HG02678 (cell line): ENCODE measurements around the gene TBKBP1.
A peak's percentile ranks its signal among the peaks of the same experiment; 100 is the strongest.

Source experiments
- ATAC-seq: cut with Tn5 transposase; IDR thresholded peaks from one replicate; pipeline ENCODE4 v1.9.1; 2021; ENCODE audit warnings: mild to moderate bottlenecking, moderate library complexity; ENCODE audit not compliant: unreplicated experiment

TBKBP1 gene

DNA sequence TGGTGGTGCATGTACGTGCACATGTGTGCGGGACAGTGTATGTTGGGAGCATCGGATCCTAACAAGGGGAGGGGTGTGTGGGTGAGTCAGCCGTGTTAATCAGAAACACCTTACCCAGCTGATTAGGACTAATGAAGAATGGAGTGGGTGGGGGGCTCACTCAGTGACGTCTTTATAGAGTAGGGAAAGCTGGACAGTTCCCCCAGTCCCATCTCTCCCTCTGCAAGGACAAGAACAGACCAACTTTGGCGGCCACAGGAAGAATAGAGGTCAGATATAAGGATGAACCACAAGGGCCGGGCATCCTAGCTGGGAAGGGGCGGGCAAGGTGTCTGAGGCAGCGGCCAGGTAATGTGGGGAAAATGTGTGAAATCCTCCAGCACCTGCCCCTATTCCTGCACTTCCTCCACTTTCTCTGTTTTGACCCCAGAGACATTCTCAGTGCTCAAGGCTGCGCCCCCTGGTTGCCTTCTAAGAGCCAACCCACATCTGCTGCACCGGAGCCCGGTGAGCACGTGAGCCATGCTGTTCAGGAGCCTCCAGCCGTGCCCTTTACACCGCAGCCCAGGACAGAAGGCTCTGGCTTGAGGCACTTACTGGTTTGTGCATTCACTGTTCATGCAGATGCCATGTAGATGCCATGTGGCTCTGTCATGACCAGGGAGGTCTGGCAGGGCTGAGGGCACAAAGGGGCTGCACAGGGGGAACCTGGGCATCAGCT, 20.2 kb downstream of the TBKBP1 start:
- no peak for ATAC-seq

DNA sequence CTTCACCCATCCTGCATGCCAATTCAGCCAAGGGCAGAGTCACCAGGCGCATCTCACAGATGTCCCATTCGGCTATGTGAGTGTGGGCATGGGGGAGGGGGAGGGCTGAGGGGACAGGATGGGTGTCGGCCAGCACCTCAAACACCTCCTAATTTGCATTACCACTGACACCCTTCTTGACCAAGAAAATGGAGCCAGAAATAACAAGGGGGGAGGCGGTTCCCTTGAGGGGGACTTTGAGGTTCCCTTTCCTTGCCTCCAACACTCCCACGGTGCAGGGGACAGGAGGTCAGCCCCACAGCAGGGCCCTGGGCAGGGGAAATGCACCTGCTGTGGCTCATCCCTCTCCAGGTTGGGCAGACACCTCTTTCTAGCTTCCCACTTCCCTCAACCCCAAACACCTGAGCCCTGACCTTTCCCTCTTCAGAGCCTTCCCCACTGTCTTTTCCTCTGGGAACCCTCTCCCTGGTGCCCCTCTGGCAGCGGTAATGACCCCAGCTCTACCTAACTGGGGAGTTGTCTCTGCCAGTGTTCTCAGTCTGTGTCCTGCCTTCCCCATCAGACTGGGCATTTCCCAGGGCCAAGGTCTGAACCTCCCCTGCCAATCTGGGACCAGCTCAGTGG, 20.9 kb downstream of the TBKBP1 start:
- no peak for ATAC-seq

DNA sequence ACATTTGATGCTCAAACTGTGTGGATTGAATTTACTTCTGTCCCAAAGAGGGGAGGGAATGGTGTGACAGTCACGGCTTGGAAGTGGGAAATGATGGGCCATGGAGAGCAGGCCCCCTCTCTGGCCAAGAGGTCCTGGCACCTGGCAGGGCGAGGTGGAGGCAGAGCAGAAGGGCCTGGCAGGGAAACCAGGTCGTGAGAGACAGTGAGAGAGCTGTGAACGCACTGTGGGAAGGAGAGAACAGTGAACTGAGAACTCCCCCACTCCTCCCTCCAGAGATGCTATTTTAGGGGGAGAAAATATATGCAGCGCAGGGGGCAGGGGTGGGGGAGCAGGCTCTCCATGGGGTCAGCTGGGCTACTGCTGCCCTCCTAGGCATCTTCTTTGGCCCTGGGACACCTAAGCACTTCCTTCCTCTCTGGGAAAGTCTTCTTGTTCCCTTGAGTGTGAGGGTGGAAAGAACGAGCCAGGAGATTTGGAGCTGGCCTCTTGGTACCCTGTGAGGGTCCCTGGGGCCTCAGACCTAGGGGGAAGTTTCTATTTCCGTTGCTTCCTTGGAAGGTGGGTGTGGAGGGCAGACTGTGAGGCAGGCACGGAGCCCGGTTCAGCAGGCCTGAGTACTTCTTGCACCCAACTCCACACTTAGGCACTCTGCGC, 21.8 kb downstream of the TBKBP1 start:
- no peak for ATAC-seq

DNA sequence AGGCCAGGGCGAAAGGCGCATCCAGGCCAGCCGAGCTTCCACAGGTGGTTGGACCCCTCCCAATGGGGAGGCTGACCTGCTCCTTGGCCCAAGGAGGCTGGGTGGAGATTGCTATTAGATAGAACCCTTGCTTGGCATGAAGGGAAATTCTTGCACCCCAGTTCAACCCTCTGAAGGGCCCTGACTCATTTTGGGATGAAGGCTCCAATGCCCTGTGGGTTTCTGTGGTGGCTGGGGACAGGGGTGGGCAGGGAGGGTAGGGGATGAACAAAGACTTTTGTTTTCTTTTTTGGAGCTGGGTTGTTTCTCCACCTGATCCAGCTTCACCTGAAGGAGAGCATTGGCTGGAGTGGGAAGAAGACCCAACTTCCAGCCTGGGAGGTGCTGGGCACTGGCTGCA, 22.4 kb downstream of the TBKBP1 start:
- no peak for ATAC-seq

DNA sequence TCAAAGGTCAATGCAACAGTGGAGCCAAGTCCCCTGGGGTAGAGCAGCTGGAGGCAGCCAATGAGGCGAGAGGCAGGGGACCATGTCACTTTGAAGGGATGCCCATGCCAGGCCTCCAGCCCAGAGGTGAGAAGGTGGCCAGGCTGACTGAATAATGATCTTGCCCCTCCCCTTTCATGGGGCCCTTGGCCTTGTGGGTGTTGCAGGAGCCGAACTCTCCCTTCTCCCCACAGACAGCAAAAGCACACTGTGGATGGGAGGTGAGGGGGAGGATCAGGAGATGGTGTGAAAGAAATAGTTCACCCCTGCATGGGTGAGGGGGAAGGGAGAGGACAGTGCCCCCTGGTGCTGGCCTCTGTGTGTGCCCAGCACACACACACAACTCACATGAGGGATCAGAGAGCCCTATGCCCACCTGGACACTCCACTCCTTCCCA, 23.3 kb downstream of the TBKBP1 start:
- no peak for ATAC-seq

DNA sequence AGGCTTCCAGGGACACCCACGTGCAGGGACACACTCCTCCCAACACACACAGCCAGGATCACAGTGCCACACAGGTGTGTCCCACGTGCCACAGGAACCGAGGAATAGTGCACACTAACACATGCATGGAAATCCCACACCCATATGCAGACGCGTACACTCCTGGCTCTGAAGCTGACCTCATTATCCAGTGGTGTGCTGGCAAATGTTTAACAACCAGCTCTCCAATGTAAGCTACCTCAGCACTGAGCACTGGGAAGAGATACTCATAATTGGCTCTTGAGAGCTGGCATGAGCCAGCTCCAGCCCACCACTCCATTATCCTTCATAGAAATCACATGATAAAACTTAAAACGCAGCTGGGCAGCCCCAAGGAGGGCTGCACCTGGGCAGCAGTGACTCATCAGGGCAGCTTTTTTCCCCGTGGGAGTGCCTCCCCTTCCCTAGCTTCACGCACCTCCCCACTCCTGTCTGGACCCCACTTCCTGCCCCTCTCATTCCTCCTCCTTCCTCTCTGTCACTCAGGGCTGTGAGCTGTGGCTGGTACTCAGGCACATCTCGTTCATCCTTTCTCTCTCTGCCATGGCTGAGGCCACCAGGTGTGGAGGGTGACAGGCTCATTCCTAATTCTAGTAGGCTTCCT, 24.1 kb downstream of the TBKBP1 start:
- no peak for ATAC-seq

DNA sequence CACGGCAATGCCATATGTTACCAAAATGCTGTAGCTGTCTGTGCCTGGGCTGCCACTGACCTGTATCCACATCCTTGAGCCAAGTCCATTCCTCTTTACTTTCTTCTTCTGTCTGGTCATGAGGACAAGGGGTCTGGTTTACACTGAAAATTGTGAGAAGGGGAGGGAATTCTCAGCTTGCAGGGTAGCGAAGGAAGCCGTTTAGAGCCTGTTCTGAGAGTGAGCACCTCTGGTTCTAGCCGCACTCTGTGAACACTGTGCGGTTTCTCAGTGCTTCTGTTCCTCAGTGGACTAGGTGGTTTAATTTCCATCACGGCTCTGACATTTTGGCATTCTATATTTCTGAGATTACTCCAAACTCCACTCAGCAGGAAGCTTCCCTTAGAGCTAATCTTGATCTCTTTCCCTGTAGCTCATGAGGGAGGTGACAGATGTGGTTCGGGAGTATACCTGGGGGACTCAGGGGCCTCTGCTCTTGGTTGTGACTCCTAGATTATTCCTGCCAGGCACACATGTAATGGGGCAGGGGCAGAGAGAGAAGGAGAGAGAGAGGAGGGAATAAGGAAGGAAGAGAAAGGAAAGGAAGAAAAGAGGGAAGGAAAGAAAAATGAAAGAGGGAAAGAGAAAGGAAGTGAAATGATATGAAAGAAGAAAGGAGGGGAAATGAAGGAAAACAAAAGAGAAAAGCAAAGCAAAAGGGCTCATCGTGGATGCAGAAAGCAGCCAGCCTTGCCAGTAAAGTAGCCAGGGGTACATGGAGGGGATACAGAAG, 24.9 kb downstream of the TBKBP1 start:
- ATAC-seq, result no peak

DNA sequence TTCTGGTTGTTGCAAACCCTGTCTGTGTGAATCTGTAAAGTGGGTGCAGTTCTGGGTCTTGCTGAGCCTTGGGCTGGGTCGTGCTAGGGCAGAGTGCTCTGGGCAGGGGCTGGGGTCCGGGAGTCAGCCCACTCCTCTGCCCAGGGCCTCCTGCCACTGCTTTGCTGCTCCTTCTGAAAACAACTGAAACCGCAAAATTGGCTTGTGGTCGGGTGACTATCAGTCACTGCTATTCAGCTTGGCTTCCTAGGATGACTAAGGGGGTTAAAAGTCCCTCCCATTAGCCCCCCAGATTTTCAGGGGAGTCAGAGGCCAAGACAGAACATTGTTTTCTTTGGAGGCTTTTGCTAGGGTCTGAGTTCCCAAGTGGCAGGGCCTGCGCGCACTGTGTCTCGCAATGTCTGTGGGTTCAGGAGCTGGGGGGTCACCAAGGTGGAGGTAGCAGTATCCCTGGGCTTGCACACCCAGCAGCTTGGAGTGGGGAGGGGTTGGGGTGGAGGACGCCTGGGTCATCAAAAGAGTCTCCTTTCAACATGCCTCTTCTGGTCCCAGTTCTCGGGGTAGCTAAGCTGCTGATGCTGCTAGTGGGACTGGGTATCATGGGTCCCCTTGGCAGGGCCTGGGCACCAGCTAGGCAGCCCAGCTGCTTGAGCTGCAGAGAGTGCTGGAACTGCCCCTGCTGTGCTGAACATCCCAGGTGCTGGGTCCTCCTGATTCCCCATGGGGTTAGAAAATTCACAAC, 25.6 kb downstream of the TBKBP1 start:
- ATAC-seq, result no peak

DNA sequence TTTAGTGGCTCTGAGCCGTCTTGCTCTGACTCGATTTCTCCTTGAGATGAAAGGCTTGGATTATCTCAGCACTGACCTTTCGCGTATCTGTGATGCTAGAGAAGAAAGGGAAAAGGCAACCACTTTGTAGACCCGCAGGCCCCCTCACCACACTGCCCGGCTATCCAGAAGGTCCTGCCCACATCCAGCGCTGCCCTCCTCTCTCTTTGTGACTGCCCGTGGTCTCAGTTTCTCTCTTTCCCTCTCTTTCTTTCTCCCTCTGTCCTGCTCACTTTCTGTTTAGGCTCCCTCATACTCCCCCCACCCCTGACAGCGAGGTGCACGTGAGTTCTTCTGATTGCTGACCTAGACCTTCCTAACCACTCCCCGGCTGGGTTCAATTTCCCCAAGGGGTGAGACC, 26.2 kb downstream of the TBKBP1 start:
- no peak for ATAC-seq

DNA sequence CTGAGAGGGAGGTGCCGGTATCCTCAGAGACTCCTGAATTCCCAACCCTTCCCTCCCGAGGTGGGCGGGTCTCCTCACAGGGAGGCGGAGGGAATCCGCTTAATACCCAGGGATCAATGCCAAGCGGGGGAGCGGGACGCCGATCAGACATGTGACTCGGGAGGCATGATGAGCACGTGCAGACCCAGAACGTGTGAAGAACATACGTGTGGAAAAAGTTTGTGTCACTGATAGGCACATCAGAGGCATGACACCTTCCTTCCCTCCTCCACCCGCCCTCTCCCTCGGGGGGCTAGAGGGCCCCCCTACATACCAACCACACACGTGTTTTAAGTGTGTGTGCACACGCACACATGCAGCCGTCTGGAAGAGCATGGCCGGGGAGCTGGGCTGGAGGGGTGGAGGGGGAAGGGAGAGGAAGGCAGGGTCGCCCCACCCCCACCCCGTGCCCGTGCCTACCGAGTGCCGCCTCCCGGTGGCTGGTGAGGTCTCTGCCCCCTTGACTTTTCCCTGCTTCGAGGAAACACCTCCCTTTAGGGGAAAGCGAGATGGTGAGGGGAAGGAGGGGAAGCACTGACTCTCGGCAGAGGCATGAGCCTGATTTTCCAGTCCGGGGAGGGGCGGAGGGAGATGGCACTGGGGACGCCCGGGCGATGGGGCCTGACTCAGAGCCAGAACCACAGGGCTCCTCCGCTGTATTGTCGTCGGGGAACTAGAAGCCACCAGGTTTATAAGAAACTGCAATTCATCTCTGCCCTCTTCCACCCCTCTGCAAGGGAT, 27.0 kb downstream of the TBKBP1 start:
- peak; percentile 46 for ATAC-seq

DNA sequence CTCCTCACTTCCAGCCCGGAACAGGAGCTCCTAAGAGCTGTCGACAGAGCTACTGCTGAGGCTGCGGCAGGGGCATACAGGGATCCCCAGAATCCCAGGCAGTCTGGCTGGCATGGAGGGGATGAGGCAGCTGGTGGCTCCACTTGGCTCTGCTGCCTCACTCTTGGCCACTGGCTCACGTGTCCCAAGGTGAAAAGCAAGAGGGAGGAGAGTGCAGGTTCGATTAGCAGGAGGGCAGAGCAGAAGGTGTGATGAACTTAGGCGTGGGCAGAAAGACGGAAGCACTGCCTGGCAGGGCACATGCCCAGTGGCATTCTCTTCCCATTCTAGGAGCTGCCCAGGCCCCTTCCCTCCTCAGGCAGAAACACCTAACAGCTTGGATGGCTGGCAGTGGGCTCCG, 27.8 kb downstream of the TBKBP1 start:
- no peak for ATAC-seq

DNA sequence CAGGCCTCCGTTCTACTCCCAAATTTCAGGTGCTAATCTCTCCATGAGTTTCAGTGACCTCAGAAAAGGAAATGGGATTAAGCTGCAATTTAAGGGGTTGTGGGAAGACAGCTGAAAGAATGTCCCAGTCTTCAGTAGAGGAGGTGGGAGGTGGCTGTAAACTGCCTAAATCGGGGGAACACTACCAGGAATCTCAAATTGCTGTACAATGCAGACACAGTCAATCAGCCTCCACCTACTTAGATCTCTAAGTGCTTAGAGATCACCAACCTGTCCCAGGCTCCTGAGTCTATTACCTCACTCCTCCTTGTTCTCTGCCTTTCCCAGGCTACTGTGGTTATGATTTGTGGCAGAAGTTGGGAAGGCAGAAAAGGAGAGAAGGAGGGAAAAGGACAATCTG, 30.7 kb downstream of the TBKBP1 start:
- ATAC-seq, result no peak

DNA sequence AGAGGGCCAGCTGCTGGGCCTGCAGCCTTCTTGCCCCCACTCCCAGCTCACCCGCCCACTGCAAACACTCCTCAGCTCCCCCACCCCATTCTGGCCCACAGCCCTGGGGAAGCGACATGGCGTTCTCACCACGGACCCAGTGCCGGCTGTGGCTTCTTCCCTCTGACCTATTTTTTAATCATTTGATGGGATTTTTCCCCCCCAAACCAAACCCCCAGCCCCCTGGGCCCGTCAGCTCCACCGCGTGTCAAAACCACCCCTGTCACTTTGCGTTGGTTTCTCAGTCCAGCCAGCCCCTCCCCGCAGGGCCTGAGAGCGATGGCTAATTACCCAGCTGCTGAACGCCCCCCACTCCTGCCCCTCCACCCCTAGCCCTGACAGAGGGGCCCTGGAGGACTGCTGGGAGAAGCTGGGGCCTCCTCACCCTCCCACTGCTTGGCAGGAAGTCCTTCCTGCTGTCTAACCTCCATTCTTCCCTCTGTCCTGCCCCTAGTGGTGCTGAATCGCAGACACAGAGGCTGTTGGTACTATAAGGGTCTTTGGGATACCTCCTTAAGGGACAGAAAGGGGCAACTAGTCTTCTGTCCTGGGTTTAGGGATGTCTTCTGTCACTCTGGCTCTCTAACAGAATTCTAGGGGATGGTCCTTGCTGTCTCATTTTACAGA, 31.6 kb downstream of the TBKBP1 start:
- ATAC-seq, result no peak

DNA sequence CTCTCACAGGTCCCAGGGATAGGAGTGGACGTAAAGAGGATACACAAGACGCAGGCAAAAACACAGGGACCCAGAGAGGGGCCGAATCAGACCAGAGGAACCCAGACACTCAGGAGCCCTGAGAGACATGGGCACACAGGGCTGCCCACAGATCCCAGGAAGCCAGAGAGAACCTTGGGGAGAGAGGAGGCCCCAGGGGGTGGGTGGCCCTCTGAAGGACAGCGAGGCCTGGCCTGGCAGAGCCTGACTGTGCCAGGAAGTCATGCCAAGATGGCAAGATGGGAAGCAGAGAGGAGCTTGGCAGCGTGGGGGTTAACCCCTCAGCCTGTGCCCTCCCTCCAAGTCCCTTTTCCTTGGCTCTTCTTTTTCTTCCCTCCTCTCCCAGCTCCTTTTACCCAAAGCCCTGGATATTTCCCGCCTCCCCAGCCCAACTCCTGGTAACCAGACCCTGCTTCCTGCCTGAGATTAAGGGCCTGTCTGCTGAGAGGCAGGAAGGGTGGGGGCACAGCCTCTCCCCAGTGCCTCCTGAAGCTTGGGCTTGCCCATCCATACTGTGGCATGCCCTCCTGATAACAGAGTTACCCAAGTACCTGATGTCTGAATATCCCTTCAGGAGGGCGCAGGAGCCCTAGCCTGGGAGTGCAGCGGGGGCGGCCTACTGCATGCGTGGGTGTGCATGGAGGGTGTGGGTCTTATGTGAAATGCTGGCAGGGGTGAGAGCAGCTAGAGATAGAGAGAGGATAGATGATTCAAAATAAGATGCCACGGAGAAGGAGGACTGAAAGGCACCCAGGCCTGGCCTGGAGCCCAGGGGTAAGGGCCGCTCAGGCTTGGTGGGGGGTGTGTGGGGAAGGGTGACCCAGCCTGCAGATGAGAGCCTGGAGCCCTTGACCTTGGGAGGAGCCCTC, 33.1 kb downstream of the TBKBP1 start:
- ATAC-seq, result no peak

DNA sequence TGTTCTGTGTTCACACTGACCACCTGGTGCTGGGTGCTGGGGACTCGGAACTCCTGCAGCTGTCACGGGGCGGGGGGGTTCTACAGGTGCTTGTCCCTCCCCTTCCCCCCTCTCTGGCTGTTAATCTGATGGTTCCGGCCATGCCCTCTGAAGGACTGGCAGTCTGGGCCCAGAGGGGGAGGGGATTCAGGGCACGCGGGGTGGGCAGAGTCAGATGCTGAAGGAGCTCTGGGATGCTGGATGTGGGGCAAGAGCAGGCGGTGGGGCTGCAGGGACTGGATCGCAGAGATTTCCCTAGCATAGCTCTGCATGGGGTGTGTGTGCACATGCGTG, 33.7 kb downstream of the TBKBP1 start:
- no peak for ATAC-seq

DNA sequence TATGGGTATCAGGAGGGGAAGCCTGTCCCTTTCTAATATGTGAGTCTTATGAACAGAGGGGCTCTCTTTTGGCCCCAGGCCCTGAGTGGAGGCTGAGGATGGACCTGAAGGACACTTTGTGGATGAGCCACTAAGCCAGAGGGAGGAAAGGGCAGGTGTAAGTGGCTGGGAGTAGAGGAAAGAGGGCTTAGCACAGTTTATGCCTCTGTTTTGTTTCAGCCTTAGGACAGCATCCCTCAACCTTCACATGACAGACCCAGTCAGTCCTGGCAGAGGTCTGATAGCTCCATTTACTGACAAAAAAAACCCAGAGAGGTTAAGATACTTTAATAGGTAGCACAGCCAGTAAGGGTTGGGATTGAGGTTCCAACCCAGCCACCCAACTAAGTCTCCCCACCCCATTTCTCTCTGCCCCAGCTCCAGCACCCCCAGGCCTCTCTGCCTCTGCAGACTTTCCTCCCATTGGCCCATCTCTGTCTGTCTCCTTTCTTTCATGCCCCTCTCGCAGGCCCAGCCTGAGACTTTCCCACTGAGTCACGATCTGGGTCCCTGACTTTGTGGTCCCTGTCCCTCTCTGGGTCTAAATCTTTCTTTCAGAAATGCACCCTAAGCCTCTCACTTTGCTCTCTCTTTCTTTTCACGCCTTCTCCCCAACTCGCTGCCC, 34.4 kb downstream of the TBKBP1 start:
- no peak for ATAC-seq

DNA sequence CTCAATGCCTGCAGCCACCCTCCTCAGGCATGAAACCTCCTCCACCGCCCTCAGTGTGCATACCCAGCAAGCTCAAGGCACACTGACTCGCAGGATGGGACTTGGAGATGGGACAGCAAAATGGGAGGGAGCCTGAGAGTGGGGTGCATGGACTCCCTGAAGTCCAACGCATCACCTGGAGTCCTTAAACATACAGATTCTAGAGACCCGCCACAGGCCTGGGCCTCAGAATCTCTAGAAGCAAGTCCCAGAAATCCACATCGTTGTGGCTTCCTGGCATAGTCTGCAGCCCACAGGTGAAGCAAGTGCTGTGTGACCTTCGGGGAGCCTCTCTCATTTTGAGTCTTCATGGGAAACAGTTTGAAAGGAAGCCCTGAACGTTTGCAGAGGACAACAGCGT, 35.5 kb downstream of the TBKBP1 start:
- no peak for ATAC-seq

DNA sequence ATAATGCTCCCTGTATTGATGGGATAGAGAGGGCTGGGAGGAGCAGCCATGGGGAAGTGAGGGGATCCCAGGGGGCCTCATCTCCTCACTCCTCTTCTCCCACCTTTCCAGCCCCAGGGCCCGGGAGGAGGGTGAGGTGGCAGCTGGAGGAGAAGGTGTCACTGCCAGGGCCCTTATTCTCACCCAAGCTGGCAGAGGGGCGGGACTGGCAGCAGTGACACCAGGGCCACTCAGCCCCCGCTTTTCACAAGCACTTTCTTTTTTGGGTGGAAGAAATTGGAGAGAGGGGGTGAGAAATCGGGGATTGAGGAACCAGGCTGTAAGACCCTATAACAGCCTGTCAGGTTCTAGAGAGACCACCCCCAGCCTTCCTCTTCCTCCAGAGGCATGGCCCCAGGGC, 36.7 kb downstream of the TBKBP1 start:
- no peak for ATAC-seq
